Measurements from ENCODE around the gene ANXA11.

ANXA11 gene

GRCh38 chr10:80201608-80202141, 3.7 kb downstream of the ANXA11 start:
- Histone ChIP-seq H3K4me3 (ENCODE audit: insufficient read depth in 1 of 2, low read depth in 1 of 2, low read length in 2 of 2) (peak overlapping the region in 1 of 2 experiments; percentile 97), H4K91ac (ENCODE audit: low read length) (no peak overlapping the region), H2BK15ac (ENCODE audit: low read depth, poor library complexity, severe bottlenecking) (no peak overlapping the region), H3K14ac (ENCODE audit: low read length in 2 of 2) (no peak overlapping the region), H3K27me3 (ENCODE audit: control insufficient read depth in 1 of 2, insufficient read depth in 1 of 2, low read length in 2 of 2) (no peaks in the 10 kb centered on the region), H3K23ac (ENCODE audit: low read length in 2 of 2) (no peak overlapping the region), H3K4me2 (ENCODE audit: low read length, poor library complexity, severe bottlenecking) (no peak overlapping the region), H3K9ac (ENCODE audit: low read length) (peak overlapping the region; percentile 95), H3K27ac (ENCODE audit: low read length, poor library complexity, severe bottlenecking) (no peak overlapping the region), H2BK12ac (ENCODE audit: low read length in 2 of 2) (no peak overlapping the region), H3K36me3 (ENCODE audit: control insufficient read depth in 1 of 2, insufficient read depth in 2 of 2, low read depth in 1 of 2, low read length in 2 of 2) (peaks cover 13 to 15% of the 10 kb centered on the region in 2 experiments), H2AK5ac (ENCODE audit: low read length, severe bottlenecking) (peak overlapping the region; percentile 33), H2BK120ac (ENCODE audit: low read depth, low read length) (no peak overlapping the region), H4K8ac (ENCODE audit: low read length) (no peak overlapping the region), H2BK5ac (ENCODE audit: low read depth, low read length, poor library complexity, severe bottlenecking) (no peak overlapping the region), H3K9me3 (ENCODE audit: control insufficient read depth, low read length) (no peaks in the 10 kb centered on the region), H3K4me1 (ENCODE audit: control insufficient read depth, insufficient read depth, low read depth, low read length) (peaks cover 35% of the 10 kb centered on the region), H3K18ac (ENCODE audit: low read depth in 1 of 2, low read length in 2 of 2) (no peak overlapping the region), H2AFZ (ENCODE audit: low read depth, low read length) (no peak overlapping the region), H3K79me1 (replicated peaks; ENCODE audit: low read length, poor library complexity, severe bottlenecking) (peaks cover 2% of the 10 kb centered on the region), H3K4ac (ENCODE audit: low read depth in 1 of 2, low read length in 2 of 2) (no peak overlapping the region)
- 97% methylated on average over 6 of the region's 8 CpGs for WGBS
- DNase-seq = no peak

GRCh38 chr10:80200687-80201086, 4.7 kb downstream of the ANXA11 start:
- Histone ChIP-seq H2BK120ac (ENCODE audit: low read depth, low read length) (no peak overlapping the region), H3K27me3 (ENCODE audit: control insufficient read depth in 1 of 2, insufficient read depth in 1 of 2, low read length in 2 of 2) (no peaks in the 10 kb centered on the region), H3K23ac (ENCODE audit: low read length in 2 of 2) (no peak overlapping the region), H3K14ac (ENCODE audit: low read length in 2 of 2) (no peak overlapping the region), H3K9ac (ENCODE audit: low read length) (peak overlapping the region; percentile 75), H3K79me1 (replicated peaks; ENCODE audit: low read length, poor library complexity, severe bottlenecking) (peaks cover 2% of the 10 kb centered on the region), H3K4me2 (ENCODE audit: low read length, poor library complexity, severe bottlenecking) (no peak overlapping the region), H2BK15ac (ENCODE audit: low read depth, poor library complexity, severe bottlenecking) (no peak overlapping the region), H3K4ac (ENCODE audit: low read depth in 1 of 2, low read length in 2 of 2) (no peak overlapping the region), H3K36me3 (ENCODE audit: control insufficient read depth in 1 of 2, insufficient read depth in 2 of 2, low read depth in 1 of 2, low read length in 2 of 2) (peaks cover 13 to 15% of the 10 kb centered on the region in 2 experiments), H3K4me1 (ENCODE audit: control insufficient read depth, insufficient read depth, low read depth, low read length) (peaks cover 41% of the 10 kb centered on the region), H2AK5ac (ENCODE audit: low read length, severe bottlenecking) (peak overlapping the region; percentile 51), H3K4me3 (ENCODE audit: insufficient read depth in 1 of 2, low read depth in 1 of 2, low read length in 2 of 2) (peak overlapping the region in 1 of 2 experiments; percentile 97), H3K9me3 (ENCODE audit: control insufficient read depth, low read length) (no peaks in the 10 kb centered on the region), H4K91ac (ENCODE audit: low read length) (no peak overlapping the region), H2BK12ac (ENCODE audit: low read length in 2 of 2) (peak overlapping the region; percentile 27 to 40), H2AFZ (ENCODE audit: low read depth, low read length) (no peak overlapping the region), H2BK5ac (ENCODE audit: low read depth, low read length, poor library complexity, severe bottlenecking) (no peak overlapping the region), H3K18ac (ENCODE audit: low read depth in 1 of 2, low read length in 2 of 2) (peak overlapping the region in 1 of 2 experiments; percentile 11), H4K8ac (ENCODE audit: low read length) (no peak overlapping the region), H3K27ac (ENCODE audit: low read length, poor library complexity, severe bottlenecking) (no peak overlapping the region)
- DNase-seq = no peak
- 99% methylated on average over 10 of the region's 10 CpGs for WGBS

- Histone ChIP-seq H2AK5ac (ENCODE audit: low read length, severe bottlenecking) (no peak overlapping the region), H2AFZ (ENCODE audit: low read depth, low read length) (no peak overlapping the region), H2BK5ac (ENCODE audit: low read depth, low read length, poor library complexity, severe bottlenecking) (no peak overlapping the region), H4K91ac (ENCODE audit: low read length) (no peak overlapping the region), H3K27me3 (ENCODE audit: control insufficient read depth in 1 of 2, insufficient read depth in 1 of 2, low read length in 2 of 2) (no peaks in the 10 kb centered on the region), H3K14ac (ENCODE audit: low read length in 2 of 2) (no peak overlapping the region), H2BK120ac (ENCODE audit: low read depth, low read length) (no peak overlapping the region), H3K79me1 (replicated peaks; ENCODE audit: low read length, poor library complexity, severe bottlenecking) (peaks cover 2% of the 10 kb centered on the region), H3K4me2 (ENCODE audit: low read length, poor library complexity, severe bottlenecking) (no peak overlapping the region), H3K23ac (ENCODE audit: low read length in 2 of 2) (no peak overlapping the region), H3K4ac (ENCODE audit: low read depth in 1 of 2, low read length in 2 of 2) (no peak overlapping the region), H2BK15ac (ENCODE audit: low read depth, poor library complexity, severe bottlenecking) (no peak overlapping the region), H2BK12ac (ENCODE audit: low read length in 2 of 2) (no peak overlapping the region), H3K36me3 (ENCODE audit: control insufficient read depth in 1 of 2, insufficient read depth in 2 of 2, low read depth in 1 of 2, low read length in 2 of 2) (peaks cover 15 to 17% of the 10 kb centered on the region in 2 experiments), H3K4me3 (ENCODE audit: insufficient read depth in 1 of 2, low read depth in 1 of 2, low read length in 2 of 2) (peak overlapping the region in 1 of 2 experiments; percentile 56), H3K27ac (ENCODE audit: low read length, poor library complexity, severe bottlenecking) (no peak overlapping the region), H3K9ac (ENCODE audit: low read length) (peak overlapping the region; percentile 75), H3K4me1 (ENCODE audit: control insufficient read depth, insufficient read depth, low read depth, low read length) (peaks cover 42% of the 10 kb centered on the region), H4K8ac (ENCODE audit: low read length) (no peak overlapping the region), H3K18ac (ENCODE audit: low read depth in 1 of 2, low read length in 2 of 2) (no peak overlapping the region), H3K9me3 (ENCODE audit: control insufficient read depth, low read length) (no peaks in the 10 kb centered on the region)
- no peak for DNase-seq
- no CpG with 5 or more reads among the region's 1 CpG for WGBS
These were observed 5.1 kb downstream of the ANXA11 start for GRCh38 chr10:80200259-80200658.

- Histone ChIP-seq H3K9me3 (ENCODE audit: control insufficient read depth, low read length) (no peaks in the 10 kb centered on the region), H2BK120ac (ENCODE audit: low read depth, low read length) (no peak overlapping the region), H3K18ac (ENCODE audit: low read depth in 1 of 2, low read length in 2 of 2) (no peak overlapping the region), H3K23ac (ENCODE audit: low read length in 2 of 2) (no peak overlapping the region), H3K4me3 (ENCODE audit: insufficient read depth in 1 of 2, low read depth in 1 of 2, low read length in 2 of 2) (peak overlapping the region in 1 of 2 experiments; percentile 56), H3K4ac (ENCODE audit: low read depth in 1 of 2, low read length in 2 of 2) (no peak overlapping the region), H4K91ac (ENCODE audit: low read length) (no peak overlapping the region), H3K14ac (ENCODE audit: low read length in 2 of 2) (no peak overlapping the region), H3K4me1 (ENCODE audit: control insufficient read depth, insufficient read depth, low read depth, low read length) (peaks cover 44% of the 10 kb centered on the region), H2AFZ (ENCODE audit: low read depth, low read length) (no peak overlapping the region), H2BK5ac (ENCODE audit: low read depth, low read length, poor library complexity, severe bottlenecking) (no peak overlapping the region), H3K27ac (ENCODE audit: low read length, poor library complexity, severe bottlenecking) (peak overlapping the region; percentile 13), H2AK5ac (ENCODE audit: low read length, severe bottlenecking) (no peak overlapping the region), H2BK12ac (ENCODE audit: low read length in 2 of 2) (no peak overlapping the region), H2BK15ac (ENCODE audit: low read depth, poor library complexity, severe bottlenecking) (no peak overlapping the region), H3K4me2 (ENCODE audit: low read length, poor library complexity, severe bottlenecking) (no peak overlapping the region), H4K8ac (ENCODE audit: low read length) (no peak overlapping the region), H3K27me3 (ENCODE audit: control insufficient read depth in 1 of 2, insufficient read depth in 1 of 2, low read length in 2 of 2) (no peaks in the 10 kb centered on the region), H3K79me1 (replicated peaks; ENCODE audit: low read length, poor library complexity, severe bottlenecking) (peaks cover 2% of the 10 kb centered on the region), H3K36me3 (ENCODE audit: control insufficient read depth in 1 of 2, insufficient read depth in 2 of 2, low read depth in 1 of 2, low read length in 2 of 2) (peaks cover 19 to 21% of the 10 kb centered on the region in 2 experiments), H3K9ac (ENCODE audit: low read length) (peak overlapping the region; percentile 75)
- 62% methylated on average over 8 of the region's 8 CpGs for WGBS
- peak; percentile 84 for DNase-seq
These were observed 5.5 kb downstream of the ANXA11 start for GRCh38 chr10:80199828-80200227.

All from mesenchymal stem cell (in vitro differentiated cells and primary cell).